Hepatocyte (in vitro differentiated cells): ENCODE data around the gene SPP1. TPM values are rescaled to one million over a fixed set of nuclear protein-coding genes. Genes with fewer than 3 reads are reported as not detected.

Experiments
- DNase-seq: peaks from one replicate; pipeline ENCODE4 v3.0.0-alpha.2; 2016; ENCODE audit warnings: low spot score
- H2AFZ ChIP-seq: fragments of 200-600 bp; sonication (generic); 2 replicates; pipeline ENCODE4 v1.6.0; 2016; ENCODE audit warnings: antibody characterized with exemption, mild to moderate bottlenecking
- H3K27ac ChIP-seq: fragments of 200-600 bp; sonication (generic); 2 replicates; pipeline ENCODE4 v1.5.1; 2016; ENCODE audit warnings: mild to moderate bottlenecking
- H3K27me3 ChIP-seq: fragments of 200-600 bp; sonication (generic); 2 replicates; pipeline ENCODE4 v1.6.1; 2016
- H3K36me3 ChIP-seq: fragments of 200-600 bp; sonication (generic); replicated peaks from 2 replicates; pipeline ENCODE4 v1.5.1; 2016; ENCODE audit warnings: low read depth; ENCODE audit not compliant: insufficient read depth
- H3K4me1 ChIP-seq: fragments of 200-600 bp; sonication (generic); 2 replicates; pipeline ENCODE4 v1.5.1; 2016; ENCODE audit warnings: mild to moderate bottlenecking, moderate library complexity; ENCODE audit not compliant: insufficient read depth
- H3K4me2 ChIP-seq: fragments of 200-600 bp; sonication (generic); 2 replicates; pipeline ENCODE4 v1.6.0; 2016
- H3K4me3 ChIP-seq: fragments of 200-600 bp; sonication (generic); 2 replicates; pipeline ENCODE4 v1.5.1; 2016; ENCODE audit warnings: mild to moderate bottlenecking
- H3K79me2 ChIP-seq: fragments of 200-600 bp; sonication (generic); 2 replicates; pipeline ENCODE4 v1.6.0; 2017; ENCODE audit warnings: mild to moderate bottlenecking
- H3K9me2 ChIP-seq: fragments of 200-600 bp; sonication (generic); replicated peaks from 2 replicates; pipeline ENCODE4 v1.6.0; 2017; ENCODE audit warnings: mild to moderate bottlenecking; ENCODE audit not compliant: insufficient read depth
- H3K9me3 ChIP-seq: fragments of 200-600 bp; sonication (generic); 2 replicates; pipeline ENCODE4 v1.5.1; 2016; ENCODE audit warnings: low read depth, mild to moderate bottlenecking
- H4K20me1 ChIP-seq: fragments of 200-600 bp; sonication (generic); 2 replicates; pipeline ENCODE4 v1.6.0; 2016; ENCODE audit warnings: mild to moderate bottlenecking; ENCODE audit not compliant: insufficient read depth, poor library complexity, severe bottlenecking
- CTCF ChIP-seq: fragments of 200-600 bp; sonication (generic); IDR thresholded peaks from 2 replicates; pipeline ENCODE4 v1.5.1; 2016; ENCODE audit warnings: antibody characterized with exemption, mild to moderate bottlenecking; ENCODE audit not compliant: poor library complexity
- EZH2 ChIP-seq: fragments of 200-600 bp; sonication (generic); IDR thresholded peaks from 2 replicates; pipeline ENCODE4 v1.6.1; 2016; ENCODE audit warnings: antibody characterized with exemption, mild to moderate bottlenecking, borderline replicate concordance
- EZH2phosphoT487 ChIP-seq: fragments of 200-600 bp; sonication (generic); IDR thresholded peaks from one replicate; pipeline ENCODE4 v1.6.1; 2018; ENCODE audit warnings: antibody characterized with exemption, mild to moderate bottlenecking, low read depth, moderate library complexity; ENCODE audit not compliant: unreplicated experiment, severe bottlenecking
- WGBS: methylation state at CpG from one replicate; pipeline ENCODE4 v1.1.6; 2016; ENCODE audit warnings: low lambda C conversion rate; ENCODE audit errors: missing lambda C conversion rate; 5-methylcytosine and 5-hydroxymethylcytosine counted together
- polyA plus RNA-seq: library from polyadenylated mRNA; unstranded; fragments of >200 nt; fragmentation: Nextera tagmentation; extraction: Ambion mirVana; gene quantifications from 2 replicates; pipeline ENCODE4 v1.2.1, GENCODE V29; 2016
- total RNA-seq: library from RNA; depleted of rRNA; stranded (reverse); fragments of >200 nt; gene quantifications from 2 replicates; pipeline ENCODE4 v1.2.3, GENCODE V29; 2014

SPP1 gene
- total and polyA plus RNA-seq, 2 experiments from 2014 or later: 225 to 244 TPM

GRCh38 chr4:88001871-88002270 lies 26.4 kb downstream of the SPP1 start:
- Histone ChIP-seq H2AFZ (no peak overlapping the region), H3K4me2 (no peak overlapping the region), H3K4me3 (no peak overlapping the region), H3K9me2 (no peaks in the 10 kb centered on the region), H3K27me3 (no peaks in the 10 kb centered on the region), H3K4me1 (no peaks in the 10 kb centered on the region), H4K20me1 (no peaks in the 10 kb centered on the region), H3K79me2 (no peaks in the 10 kb centered on the region), H3K36me3 (no peaks in the 10 kb centered on the region), H3K9me3 (no peaks in the 10 kb centered on the region), H3K27ac (no peak overlapping the region)
- TF ChIP-seq EZH2phosphoT487 (no peak), CTCF (no peak), EZH2 (no peak)
- 92% methylated on average over 3 of the region's 3 CpGs for WGBS
- DNase-seq: no peak

DNA sequence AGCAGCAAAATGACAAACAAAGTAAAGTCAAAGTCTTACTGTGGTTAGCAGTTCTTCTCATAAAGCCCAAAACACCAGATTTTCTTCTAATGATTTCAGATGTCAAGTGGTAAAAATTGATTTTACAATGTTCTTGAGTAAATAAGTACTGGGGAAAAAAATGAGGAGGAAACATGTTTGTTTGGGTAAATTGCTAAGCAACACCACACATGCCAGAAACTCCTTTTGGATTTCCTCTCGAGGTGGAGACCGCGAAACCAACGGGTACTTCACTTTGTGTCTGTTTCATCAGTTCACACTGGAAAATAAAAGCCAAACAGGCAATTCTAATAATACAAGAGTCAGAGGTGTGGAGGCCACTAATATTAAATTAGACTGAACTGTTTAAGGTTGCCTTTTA lies 27.3 kb downstream of the SPP1 start:
- TF ChIP-seq EZH2phosphoT487 (no peak), CTCF (no peak), EZH2 (no peak)
- DNase-seq: no peak
- Histone ChIP-seq H3K4me1 (no peaks in the 10 kb centered on the region), H3K9me3 (no peaks in the 10 kb centered on the region), H3K36me3 (no peaks in the 10 kb centered on the region), H3K27ac (no peak overlapping the region), H3K9me2 (no peaks in the 10 kb centered on the region), H3K27me3 (no peaks in the 10 kb centered on the region), H3K4me2 (no peak overlapping the region), H2AFZ (no peak overlapping the region), H3K4me3 (no peak overlapping the region), H3K79me2 (no peaks in the 10 kb centered on the region), H4K20me1 (no peaks in the 10 kb centered on the region)
- WGBS: 85% methylated on average over 4 of the region's 4 CpGs

GRCh38 chr4:88003261-88003660 lies 27.7 kb downstream of the SPP1 start:
- Histone ChIP-seq H3K27ac (no peak overlapping the region), H3K36me3 (no peaks in the 10 kb centered on the region), H3K4me3 (no peak overlapping the region), H2AFZ (no peak overlapping the region), H4K20me1 (no peaks in the 10 kb centered on the region), H3K4me1 (no peaks in the 10 kb centered on the region), H3K27me3 (no peaks in the 10 kb centered on the region), H3K4me2 (no peak overlapping the region), H3K9me3 (no peaks in the 10 kb centered on the region), H3K9me2 (no peaks in the 10 kb centered on the region), H3K79me2 (peaks cover under 1% of the 10 kb centered on the region)
- TF ChIP-seq EZH2phosphoT487 (no peak), EZH2 (no peak), CTCF (no peak)
- 54% methylated on average over 3 of the region's 3 CpGs for whole genome bisulfite sequencing
- no peak for DNase-seq

DNA sequence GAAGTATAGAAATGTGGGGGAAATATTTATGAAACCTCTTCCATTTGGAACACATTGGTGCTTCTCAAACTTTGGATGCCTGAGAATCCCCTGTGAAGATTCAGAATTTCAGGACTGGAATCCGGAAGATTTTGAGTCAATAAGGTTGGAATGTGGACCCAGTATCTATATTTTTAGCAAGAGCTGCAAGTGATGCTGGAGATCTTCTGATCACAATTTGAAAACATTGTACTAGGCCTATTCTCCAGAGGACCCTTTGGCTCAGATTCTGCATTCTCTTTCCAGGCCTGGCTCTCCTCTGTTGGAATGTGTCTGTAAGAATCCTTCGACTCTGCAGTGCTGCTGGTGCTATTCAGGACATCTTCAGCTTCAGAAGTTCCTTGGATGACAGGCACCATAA lies 29.6 kb downstream of the SPP1 start:
- Histone ChIP-seq H2AFZ (no peak overlapping the region), H3K4me2 (no peak overlapping the region), H3K27me3 (no peaks in the 10 kb centered on the region), H3K79me2 (peaks cover 18% of the 10 kb centered on the region), H3K4me3 (no peak overlapping the region), H3K9me3 (no peaks in the 10 kb centered on the region), H3K4me1 (peaks cover 7% of the 10 kb centered on the region), H3K36me3 (no peaks in the 10 kb centered on the region), H3K9me2 (no peaks in the 10 kb centered on the region), H4K20me1 (peaks cover 17% of the 10 kb centered on the region), H3K27ac (no peak overlapping the region)
- TF ChIP-seq CTCF (no peak), EZH2phosphoT487 (no peak), EZH2 (no peak)
- no peak for DNase-seq
- 91% methylated on average over 2 of the region's 2 CpGs for WGBS
